Trophoblast cell (in vitro differentiated cells and primary cell): ENCODE data around the gene NUP210.
A peak's percentile ranks its signal among the peaks of the same experiment; 100 is the strongest.

Experiments
- DNase-seq, 2 donors: peaks; one replicate each; pipeline ENCODE4 v3.0.0-alpha.2; 2016
- H2AFZ ChIP-seq: 2 replicates; pipeline ENCODE4 v1.6.1; 2013; ENCODE audit warnings: low read length, moderate library complexity, mild to moderate bottlenecking; ENCODE audit not compliant: insufficient read depth, poor library complexity
- H2AK5ac ChIP-seq: 2 replicates; pipeline ENCODE4 v1.6.1; 2013; ENCODE audit warnings: mild to moderate bottlenecking, low read length
- H2BK120ac ChIP-seq: 2 replicates; pipeline ENCODE4 v1.6.1; 2013; ENCODE audit warnings: low read length, mild to moderate bottlenecking, moderate library complexity; ENCODE audit not compliant: insufficient read depth, poor library complexity
- H2BK12ac ChIP-seq: 2 replicates; pipeline ENCODE4 v1.6.1; 2013; ENCODE audit warnings: mild to moderate bottlenecking, low read length, moderate library complexity
- H2BK5ac ChIP-seq: 2 replicates; pipeline ENCODE4 v1.6.1; 2013; ENCODE audit warnings: low read length, low read depth, moderate library complexity, mild to moderate bottlenecking; ENCODE audit not compliant: poor library complexity
- H3K14ac ChIP-seq: 2 replicates; pipeline ENCODE4 v1.6.1; 2013; ENCODE audit warnings: mild to moderate bottlenecking, low read length
- H3K18ac ChIP-seq: 2 replicates; pipeline ENCODE4 v1.6.1; 2013; ENCODE audit warnings: mild to moderate bottlenecking, low read length
- H3K23ac ChIP-seq: 2 replicates; pipeline ENCODE4 v1.6.1; 2013; ENCODE audit warnings: low read length
- H3K27ac ChIP-seq: 2 replicates; pipeline ENCODE4 v1.5.1; 2013; ENCODE audit warnings: low read depth, mild to moderate bottlenecking, inconsistent platforms, low read length, moderate library complexity
- H3K27me3 ChIP-seq: 2 replicates; pipeline ENCODE4 v1.6.1; 2013; ENCODE audit warnings: inconsistent platforms, mild to moderate bottlenecking, low read length, moderate library complexity; ENCODE audit not compliant: insufficient read depth
- H3K36me3 ChIP-seq, 2 experiments: 1 replicate in 1 of 2; 2 replicates in 1 of 2; pipeline ENCODE4 v1.6.1; 2013; ENCODE audit warnings: low read length in 2 of 2, mild to moderate bottlenecking in 2 of 2, moderate library complexity in 1 of 2; ENCODE audit not compliant: insufficient read depth in 2 of 2, control insufficient read depth in 1 of 2
- H3K4ac ChIP-seq: 2 replicates; pipeline ENCODE4 v1.6.1; 2013; ENCODE audit warnings: low read depth, mild to moderate bottlenecking, low read length, moderate library complexity
- H3K4me1 ChIP-seq, 2 experiments: 1 replicate in 1 of 2; 2 replicates in 1 of 2; pipeline ENCODE4 v1.6.1; 2013; ENCODE audit warnings: low read length in 2 of 2, mild to moderate bottlenecking in 2 of 2, moderate library complexity in 1 of 2; ENCODE audit not compliant: insufficient read depth in 2 of 2, control insufficient read depth in 1 of 2
- H3K4me2 ChIP-seq: 2 replicates; pipeline ENCODE4 v1.6.1; 2013; ENCODE audit warnings: inconsistent platforms, mild to moderate bottlenecking, low read length, moderate library complexity
- H3K4me3 ChIP-seq: 2 replicates; pipeline ENCODE4 v1.5.1; 2013; ENCODE audit warnings: mild to moderate bottlenecking, low read depth, low read length, inconsistent platforms
- H3K79me1 ChIP-seq: one replicate; pipeline ENCODE4 v1.6.1; 2013; ENCODE audit warnings: low read length
- H3K79me2 ChIP-seq: 2 replicates; pipeline ENCODE4 v1.6.1; 2013; ENCODE audit warnings: low read length, mild to moderate bottlenecking; ENCODE audit not compliant: control insufficient read depth, insufficient read depth, poor library complexity
- H3K9ac ChIP-seq: 2 replicates; pipeline ENCODE4 v1.6.1; 2013; ENCODE audit warnings: mild to moderate bottlenecking, low read length
- H3K9me3 ChIP-seq: 2 replicates; pipeline ENCODE4 v1.6.1; 2013; ENCODE audit warnings: low read depth, mild to moderate bottlenecking, control low read depth, inconsistent platforms, low read length; ENCODE audit not compliant: insufficient read depth
- H4K12ac ChIP-seq: 2 replicates; pipeline ENCODE4 v1.6.1; 2013; ENCODE audit warnings: low read depth, mild to moderate bottlenecking, low read length, moderate library complexity
- H4K8ac ChIP-seq: 2 replicates; pipeline ENCODE4 v1.6.1; 2013; ENCODE audit warnings: low read depth, mild to moderate bottlenecking, low read length, moderate library complexity
- H4K91ac ChIP-seq: one replicate; pipeline ENCODE4 v1.6.1; 2013; ENCODE audit warnings: low read depth, mild to moderate bottlenecking, low read length, moderate library complexity
- WGBS: extraction: QIAGEN DNeasy Blood & Tissue Kit; methylation state at CpG from one replicate; pipeline ENCODE4 v1.1.7; 2013; ENCODE audit warnings: missing lambda C conversion rate; ENCODE audit not compliant: insufficient read length, insufficient coverage; ENCODE audit errors: extremely low coverage; 5-methylcytosine and 5-hydroxymethylcytosine counted together

The NUP210 gene

DNA sequence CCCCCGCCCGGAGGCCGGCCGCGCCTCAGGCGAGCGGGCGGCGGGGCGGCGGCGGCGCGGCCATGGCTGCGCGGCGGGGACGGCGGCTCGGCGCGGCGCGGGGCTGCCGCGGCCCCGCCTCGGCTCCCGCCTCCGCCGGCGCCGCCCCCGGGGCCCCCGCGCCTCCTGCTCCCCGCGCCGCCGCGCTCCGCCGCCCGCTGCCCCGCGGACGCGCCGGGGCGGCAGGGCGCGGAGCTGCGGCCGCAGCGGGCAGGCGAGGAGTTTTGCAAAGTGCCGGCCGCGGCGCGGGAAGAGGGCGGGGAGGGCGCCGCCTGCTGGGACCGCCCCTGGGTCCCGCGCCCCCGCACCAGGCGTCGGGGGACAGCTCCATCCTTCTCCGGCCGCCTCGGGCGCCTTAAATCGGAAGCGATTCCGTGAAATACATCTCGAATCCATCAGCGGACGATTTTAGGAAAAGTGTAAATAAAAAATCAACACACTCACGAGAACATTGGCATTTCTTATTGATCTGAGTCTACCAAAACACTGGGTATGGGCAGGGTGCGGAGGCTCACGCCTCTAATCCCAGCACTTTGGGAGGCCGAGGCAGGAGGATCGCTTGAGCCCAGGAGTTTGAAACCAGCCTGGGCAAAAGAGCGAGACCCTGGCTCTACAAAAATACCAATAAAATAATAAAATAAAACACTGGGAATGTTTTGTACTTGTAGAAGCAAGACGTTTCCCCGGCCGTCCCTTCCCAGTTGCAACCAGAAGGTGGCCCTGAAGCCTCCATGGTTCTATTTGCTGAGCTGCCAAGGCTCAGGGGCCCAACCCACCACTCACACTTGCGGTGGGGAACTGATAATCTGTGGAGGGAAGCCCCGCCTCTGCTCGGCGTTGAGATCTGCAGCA, 136.9 kb downstream of the NUP210 start:
- H4K12ac ChIP-seq, result no peak overlapping the region
- H3K9me3 ChIP-seq, result peaks cover 12% of the 10 kb centered on the region
- H3K9ac ChIP-seq, result no peak overlapping the region
- no peak overlapping the region for H2BK120ac ChIP-seq
- H2AK5ac ChIP-seq, result no peak overlapping the region
- no peak overlapping the region for H3K18ac ChIP-seq
- H3K23ac ChIP-seq, result no peak overlapping the region
- H4K8ac ChIP-seq, result no peak overlapping the region
- no CpG with 5 or more reads among the region's 93 CpGs for WGBS
- no peak overlapping the region for H2BK5ac ChIP-seq
- H2AFZ ChIP-seq, result no peak overlapping the region
- H2BK12ac ChIP-seq, result no peak overlapping the region
- H3K4me3 ChIP-seq, result peak overlapping the region; percentile 43
- H3K4me2 ChIP-seq, result peak overlapping the region; percentile 95
- no peaks in the 10 kb centered on the region for H3K36me3 ChIP-seq
- H3K4me1 ChIP-seq, result peaks cover 6 to 10% of the 10 kb centered on the region in 2 experiments
- H3K14ac ChIP-seq, result no peak overlapping the region
- H4K91ac ChIP-seq, result no peak overlapping the region
- H3K27me3 ChIP-seq, result peaks cover 31% of the 10 kb centered on the region
- H3K27ac ChIP-seq, result no peak overlapping the region
- no peak overlapping the region for H3K4ac ChIP-seq
- peaks cover 3% of the 10 kb centered on the region for H3K79me1 ChIP-seq
- no peaks in the 10 kb centered on the region for H3K79me2 ChIP-seq
- peak in 1 of 2 donors; percentile 52 for DNase-seq

DNA sequence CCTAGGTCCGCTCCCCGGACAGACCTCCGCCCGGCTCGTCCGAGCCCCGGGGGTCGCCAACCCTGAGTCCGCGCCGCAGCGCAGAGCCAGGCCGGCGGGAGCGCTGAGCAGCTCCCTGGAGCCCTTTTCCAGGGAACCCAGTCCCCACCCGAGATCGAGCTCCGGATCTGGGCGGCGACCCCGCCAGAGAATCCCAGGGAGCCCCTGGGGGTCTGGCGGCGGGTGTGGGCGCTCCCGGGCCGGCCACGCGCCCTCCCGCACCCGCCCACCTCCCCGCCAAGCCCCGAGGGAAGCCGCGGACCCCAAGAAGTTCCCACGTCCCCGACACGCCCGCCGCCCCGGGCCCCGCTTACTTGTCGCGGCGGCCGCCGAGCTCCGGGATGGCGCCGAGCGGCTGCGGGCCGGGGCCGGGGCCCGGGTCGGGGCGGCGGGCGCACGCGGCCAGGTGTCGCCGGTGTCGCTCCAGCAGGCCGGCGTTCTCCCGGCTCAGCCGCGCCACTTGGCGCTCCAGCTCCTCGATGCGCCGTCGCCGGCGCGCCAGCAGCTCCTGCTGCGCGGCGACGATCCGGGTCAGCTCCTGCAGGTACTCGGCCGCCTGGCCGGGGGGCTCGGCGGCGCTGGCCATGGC, 137.7 kb downstream of the NUP210 start:
- Histone ChIP-seq H3K9ac (no peak overlapping the region), H3K27me3 (peaks cover 31% of the 10 kb centered on the region), H2AFZ (no peak overlapping the region), H4K8ac (no peak overlapping the region), H3K4me3 (peak overlapping the region; percentile 43), H3K4ac (no peak overlapping the region), H3K18ac (no peak overlapping the region), H3K4me2 (peak overlapping the region; percentile 95), H3K9me3 (peaks cover 12% of the 10 kb centered on the region), H3K4me1 (peaks cover 6 to 10% of the 10 kb centered on the region in 2 experiments), H2BK12ac (no peak overlapping the region), H3K36me3 (no peaks in the 10 kb centered on the region), H2BK120ac (no peak overlapping the region), H3K27ac (no peak overlapping the region), H3K79me2 (no peaks in the 10 kb centered on the region), H4K91ac (no peak overlapping the region), H2AK5ac (no peak overlapping the region), H4K12ac (no peak overlapping the region), H3K23ac (no peak overlapping the region), H2BK5ac (no peak overlapping the region), H3K79me1 (peaks cover 3% of the 10 kb centered on the region), H3K14ac (no peak overlapping the region)
- peak in 1 of 2 donors; percentile 42 for DNase-seq
- no CpG with 5 or more reads among the region's 87 CpGs for WGBS

DNA sequence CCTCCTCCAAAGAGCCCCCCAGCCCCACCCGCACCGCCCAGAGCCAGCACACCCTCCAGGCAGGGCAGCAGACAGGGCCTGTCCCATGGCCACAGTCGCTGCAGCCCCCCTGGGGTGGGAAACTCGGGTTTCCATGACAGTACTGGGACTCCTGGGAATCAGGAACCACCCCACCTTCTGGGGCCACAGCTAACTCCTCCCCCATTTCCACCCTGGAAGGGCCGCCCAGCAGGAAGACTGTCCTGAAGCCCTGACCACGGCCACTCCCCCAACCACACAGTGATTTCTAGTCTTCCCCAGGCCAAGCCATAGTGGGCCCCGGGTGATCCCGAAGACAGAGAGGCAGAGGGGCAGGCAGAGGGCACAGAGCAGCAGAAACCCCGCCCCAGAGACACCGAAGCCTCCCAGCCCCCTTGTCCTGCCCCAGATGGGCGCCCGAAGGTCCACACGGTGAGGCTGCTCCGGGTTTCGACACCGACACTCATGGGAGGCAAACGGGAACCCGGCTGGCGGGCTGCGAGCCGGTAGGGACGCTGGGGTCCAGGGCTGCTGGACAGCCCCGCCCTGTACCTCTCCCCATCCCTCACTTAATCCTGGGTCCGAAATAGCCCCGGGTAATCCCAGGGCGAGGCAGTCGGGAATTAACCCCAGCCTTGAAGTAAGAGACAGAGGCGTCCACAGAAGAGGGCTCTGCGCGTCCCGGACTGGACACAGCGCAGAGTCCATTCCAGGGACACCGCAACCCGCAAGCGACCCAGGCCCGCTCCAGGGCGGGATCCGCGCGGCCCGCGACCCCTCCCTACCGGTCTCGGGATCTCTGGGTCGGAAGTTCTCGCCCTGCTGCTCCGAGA, 138.4 kb downstream of the NUP210 start:
- DNase-seq, result no peak
- H3K4me2 ChIP-seq, result peak overlapping the region; percentile 95

DNA sequence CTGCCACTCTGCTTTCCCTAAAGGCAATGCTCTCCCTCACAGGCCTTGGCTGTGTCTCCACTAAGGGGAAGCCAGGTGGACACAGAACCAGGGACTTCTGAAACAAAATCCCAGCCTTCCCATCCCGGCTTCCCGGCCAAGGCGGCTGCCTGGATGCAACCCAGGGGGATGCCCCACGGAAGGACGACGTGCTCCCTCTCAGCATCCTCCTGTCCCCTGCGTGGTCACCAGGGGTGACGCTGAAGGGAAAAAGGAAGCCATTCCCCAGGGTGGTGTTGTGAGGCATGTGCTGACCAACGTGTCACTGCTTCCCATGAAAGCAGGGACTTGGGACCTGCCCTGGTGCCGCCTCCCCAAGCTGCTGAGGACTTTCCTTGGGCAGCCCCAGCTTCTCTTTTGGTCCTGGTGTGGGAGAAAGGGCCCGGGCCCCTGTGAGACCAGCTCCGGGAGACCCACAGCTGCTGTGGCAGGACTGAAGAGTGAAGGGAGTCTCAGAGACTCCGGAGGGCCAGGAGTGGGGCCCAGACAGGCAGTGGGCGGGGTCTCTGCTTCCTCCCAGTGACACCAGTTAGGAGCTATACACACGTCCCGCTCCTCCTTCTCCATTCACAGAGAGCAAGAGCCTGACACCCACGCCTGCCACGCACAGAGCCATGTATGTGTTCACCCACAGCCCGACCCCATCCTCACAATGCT, 139.2 kb downstream of the NUP210 start:
- no peak overlapping the region for H3K14ac ChIP-seq
- DNase-seq, result no peak
- no CpG with 5 or more reads among the region's 19 CpGs for WGBS
- no peak overlapping the region for H3K4me2 ChIP-seq
- H4K8ac ChIP-seq, result no peak overlapping the region
- H3K79me1 ChIP-seq, result peaks cover 3% of the 10 kb centered on the region
- peaks cover 6 to 10% of the 10 kb centered on the region in 2 experiments for H3K4me1 ChIP-seq
- H3K23ac ChIP-seq, result no peak overlapping the region
- H3K79me2 ChIP-seq, result no peaks in the 10 kb centered on the region
- H2BK5ac ChIP-seq, result no peak overlapping the region
- H2AFZ ChIP-seq, result no peak overlapping the region
- no peak overlapping the region for H2BK12ac ChIP-seq
- peak overlapping the region; percentile 18 for H3K18ac ChIP-seq
- no peak overlapping the region for H3K4me3 ChIP-seq
- H3K9ac ChIP-seq, result no peak overlapping the region
- no peaks in the 10 kb centered on the region for H3K36me3 ChIP-seq
- H3K27me3 ChIP-seq, result peaks cover 31% of the 10 kb centered on the region
- H3K27ac ChIP-seq, result no peak overlapping the region
- H4K12ac ChIP-seq, result no peak overlapping the region
- H2AK5ac ChIP-seq, result no peak overlapping the region
- H4K91ac ChIP-seq, result no peak overlapping the region
- peaks cover 12% of the 10 kb centered on the region for H3K9me3 ChIP-seq
- no peak overlapping the region for H2BK120ac ChIP-seq
- no peak overlapping the region for H3K4ac ChIP-seq

More for the DNA sequence above, 138.4 kb downstream of the NUP210 start:
- no peak overlapping the region for H3K14ac ChIP-seq
- no peak overlapping the region for H3K9ac ChIP-seq
- no peaks in the 10 kb centered on the region for H3K79me2 ChIP-seq
- H2BK120ac ChIP-seq, result no peak overlapping the region
- no peak overlapping the region for H4K8ac ChIP-seq
- H3K27ac ChIP-seq, result no peak overlapping the region
- no peak overlapping the region for H2BK12ac ChIP-seq
- H3K18ac ChIP-seq, result peak overlapping the region; percentile 18
- H3K23ac ChIP-seq, result no peak overlapping the region
- H2BK5ac ChIP-seq, result no peak overlapping the region
- H3K4me1 ChIP-seq, result peaks cover 6 to 10% of the 10 kb centered on the region in 2 experiments
- no peak overlapping the region for H4K12ac ChIP-seq
- no peak overlapping the region for H4K91ac ChIP-seq
- no peaks in the 10 kb centered on the region for H3K36me3 ChIP-seq
- no peak overlapping the region for H3K4ac ChIP-seq
- no peak overlapping the region for H3K4me3 ChIP-seq
- H3K9me3 ChIP-seq, result peaks cover 12% of the 10 kb centered on the region
- H3K79me1 ChIP-seq, result peaks cover 3% of the 10 kb centered on the region
- H3K27me3 ChIP-seq, result peaks cover 31% of the 10 kb centered on the region
- H2AK5ac ChIP-seq, result no peak overlapping the region
- no CpG with 5 or more reads among the region's 47 CpGs for WGBS
- peak overlapping the region; percentile 15 for H2AFZ ChIP-seq
